NOMO-1 treated with DMSO at 0.1 percent for 48 hours (cell line): ENCODE measurements around the gene ADI1.

Experiments
- DNase-seq: peaks from one replicate; lab custom pipeline; 2025; ENCODE audit not compliant: unreplicated experiment; lab: John Stamatoyannopoulos, UW

The ADI1 gene

GRCh38 chr2:3519255-3520205 is at the start of gene ADI1:
ADI1 (minus strand) TSS chr2:3519531; CDS start chr2:3519487, 44 bp downstream.
- peak; percentile 80 for DNase-seq

GRCh38 chr2:3566806-3567205 is 47.5 kb upstream of the ADI1 start:
- no peak for DNase-seq

- DNase-seq = no peak
These were observed 45.8 kb upstream of the ADI1 start for GRCh38 chr2:3565117-3565516.

- DNase-seq = no peak
These were observed 44.2 kb upstream of the ADI1 start for GRCh38 chr2:3563521-3563976.

GRCh38 chr2:3558205-3559014 is 39.1 kb upstream of the ADI1 start, which contains the start of gene RNASEH1:
RNASEH1 (minus strand) TSS chr2:3558333; CDS start chr2:3558260, 73 bp downstream.
- DNase-seq = peak; percentile 97

GRCh38 chr2:3557639-3558204 is 38.4 kb upstream of the ADI1 start:
- DNase-seq = peak; percentile 14

GRCh38 chr2:3553946-3554345 is 34.6 kb upstream of the ADI1 start:
- DNase-seq = no peak

GRCh38 chr2:3547915-3548314 is 28.6 kb upstream of the ADI1 start:
- DNase-seq = no peak

GRCh38 chr2:3545788-3546478 is 26.6 kb upstream of the ADI1 start:
- no peak for DNase-seq

GRCh38 chr2:3543023-3543683 is 23.8 kb upstream of the ADI1 start:
- DNase-seq = no peak

- DNase-seq = no peak
These were observed 22.8 kb upstream of the ADI1 start for GRCh38 chr2:3542107-3542506.

- DNase-seq = no peak
These were observed 20.5 kb upstream of the ADI1 start for GRCh38 chr2:3539836-3540235.

- DNase-seq = peak; percentile 39
These were observed 17.6 kb upstream of the ADI1 start for GRCh38 chr2:3536682-3537632.

GRCh38 chr2:3535794-3536681 is 16.7 kb upstream of the ADI1 start:
- DNase-seq = peak; percentile 18

- no peak for DNase-seq
These were observed 16.1 kb upstream of the ADI1 start for GRCh38 chr2:3535467-3535793.

- DNase-seq = no peak
These were observed 15.0 kb upstream of the ADI1 start for GRCh38 chr2:3534251-3534814.

- DNase-seq = no peak
These were observed 14.5 kb upstream of the ADI1 start for GRCh38 chr2:3533836-3534235.

GRCh38 chr2:3532941-3533340 is 13.6 kb upstream of the ADI1 start:
- DNase-seq = no peak
